Activated CD4-positive, CD25-positive, alpha-beta regulatory T cell treated with anti-CD3 and anti-CD28 coated beads, Interleukin-2, amount 50 U/mL, for 16 hours (primary cell): ENCODE data around the gene OR4F6.
"Not testable (repeated sequence)": the region's sequence is repeated elsewhere in the genome, so short reads cannot be mapped to it uniquely, and the experiment has no call there.

ENCODE experiments used
- DNase-seq: peaks from one replicate; pipeline ENCODE4 v3.0.0-alpha.2; 2020; ENCODE audit warnings: low read depth, low spot score

The OR4F6 gene

GRCh38 chr15:101803209-101803608 is at the start of gene OR4F6:
Gene OR4F6, plus strand, starts transcription at chr15:101803509. Its CDS starts 2,211 bp downstream, at chr15:101805720.
- no peak for DNase-seq

GRCh38 chr15:101764669-101765339 is 38.5 kb upstream of the OR4F6 start:
- DNase-seq: not testable (repeated sequence)

GRCh38 chr15:101765340-101765671 is 38.0 kb upstream of the OR4F6 start:
- DNase-seq: not testable (repeated sequence)

GRCh38 chr15:101765772-101766456 is 37.4 kb upstream of the OR4F6 start:
- DNase-seq: no peak

GRCh38 chr15:101767083-101767640 is 36.1 kb upstream of the OR4F6 start:
- not testable (repeated sequence) for DNase-seq

- DNase-seq: no peak
Observed at GRCh38 chr15:101772921-101773320, 30.4 kb upstream of the OR4F6 start.

GRCh38 chr15:101773496-101774100 is 29.7 kb upstream of the OR4F6 start:
- no peak for DNase-seq

- DNase-seq: no peak
Observed at GRCh38 chr15:101775136-101775535, 28.2 kb upstream of the OR4F6 start.

- not testable (repeated sequence) for DNase-seq
Observed at GRCh38 chr15:101778576-101778975, 24.7 kb upstream of the OR4F6 start.

GRCh38 chr15:101780225-101780624 is 23.1 kb upstream of the OR4F6 start:
- not testable (repeated sequence) for DNase-seq

GRCh38 chr15:101781928-101782327 is 21.4 kb upstream of the OR4F6 start:
- no peak for DNase-seq

GRCh38 chr15:101784644-101785043 is 18.7 kb upstream of the OR4F6 start:
- no peak for DNase-seq

- not testable (repeated sequence) for DNase-seq
Observed at GRCh38 chr15:101786422-101786821, 16.9 kb upstream of the OR4F6 start.

GRCh38 chr15:101788001-101788400 is 15.3 kb upstream of the OR4F6 start:
- not testable (repeated sequence) for DNase-seq

- not testable (repeated sequence) for DNase-seq
Observed at GRCh38 chr15:101788503-101789269, 14.6 kb upstream of the OR4F6 start.

- DNase-seq: not testable (repeated sequence)
Observed at GRCh38 chr15:101790748-101791147, 12.6 kb upstream of the OR4F6 start.

GRCh38 chr15:101793981-101794380 is 9.3 kb upstream of the OR4F6 start:
- DNase-seq: not testable (repeated sequence)

GRCh38 chr15:101795455-101795854 is 7.9 kb upstream of the OR4F6 start:
- DNase-seq: no peak

- DNase-seq: no peak
Observed at GRCh38 chr15:101799665-101800064, 3.6 kb upstream of the OR4F6 start.

GRCh38 chr15:101801048-101801447 is 2.3 kb upstream of the OR4F6 start:
- no peak for DNase-seq

- no peak for DNase-seq
Observed at GRCh38 chr15:101803676-101804075, 367 bp downstream of the OR4F6 start.

- no peak for DNase-seq
Observed at GRCh38 chr15:101804375-101804774, 1.1 kb downstream of the OR4F6 start.
